GM23338 (cell line): ENCODE results near the gene ABR. TPM values are rescaled to one million over a fixed set of nuclear protein-coding genes. Genes with fewer than 3 reads are reported as not detected.

Source experiments
- ATAC-seq: fragments of 200-7000 bp; cut with Tn5 transposase; 3 replicates; pipeline ENCODE4 v1.9.1; 2020
- DNase-seq: peaks from one replicate; pipeline ENCODE4 v3.0.0-alpha.2; 2015; ENCODE audit warnings: low spot score
- H2AFZ ChIP-seq: fragments of 200-600 bp; sonication (generic); 2 replicates; pipeline ENCODE4 v1.8.0; 2016; ENCODE audit warnings: antibody characterized with exemption, mild to moderate bottlenecking, moderate library complexity
- H3F3A ChIP-seq: fragments of 200-600 bp; sonication (generic); replicated peaks from 2 replicates; pipeline ENCODE4 v1.8.0; 2017; ENCODE audit warnings: antibody characterized with exemption, mixed run types, low read depth
- H3K27ac ChIP-seq: fragments of 200-600 bp; sonication (generic); 2 replicates; pipeline ENCODE4 v1.6.1; 2016; ENCODE audit warnings: low read depth
- H3K27me3 ChIP-seq: fragments of 200-600 bp; sonication (generic); 2 replicates; pipeline ENCODE4 v1.8.0; 2016; ENCODE audit warnings: mild to moderate bottlenecking, mixed run types, moderate library complexity; ENCODE audit not compliant: insufficient read depth
- H3K36me3 ChIP-seq: fragments of 200-600 bp; sonication (generic); 2 replicates; pipeline ENCODE4 v1.8.0; 2016; ENCODE audit warnings: mild to moderate bottlenecking; ENCODE audit not compliant: insufficient read depth
- H3K4me1 ChIP-seq: fragments of 200-600 bp; sonication (generic); 2 replicates; pipeline ENCODE4 v1.8.0; 2016; ENCODE audit warnings: mild to moderate bottlenecking, moderate library complexity; ENCODE audit not compliant: insufficient read depth
- H3K4me2 ChIP-seq: fragments of 200-600 bp; sonication (generic); 2 replicates; pipeline ENCODE4 v1.7.1; 2017; ENCODE audit warnings: mixed run types
- H3K4me3 ChIP-seq: fragments of 200-600 bp; sonication (generic); 2 replicates; pipeline ENCODE4 v1.6.1; 2016; ENCODE audit warnings: mixed run types
- H3K79me2 ChIP-seq: fragments of 200-600 bp; sonication (generic); replicated peaks from 2 replicates; pipeline ENCODE4 v1.8.0; 2017; ENCODE audit warnings: mild to moderate bottlenecking; ENCODE audit not compliant: insufficient read depth
- H3K9me2 ChIP-seq: fragments of 200-600 bp; sonication (generic); 2 replicates; pipeline ENCODE4 v1.8.0; 2017; ENCODE audit not compliant: insufficient read depth
- H4K20me1 ChIP-seq: fragments of 200-600 bp; sonication (generic); replicated peaks from 2 replicates; pipeline ENCODE4 v1.8.0; 2017; ENCODE audit warnings: mild to moderate bottlenecking; ENCODE audit not compliant: insufficient read depth
- H3K27ac Mint-ChIP-seq: 2 replicates; pipeline ENCODE4 v1.8.0; 2020; ENCODE audit warnings: inconsistent platforms, mild to moderate bottlenecking, moderate library complexity, mixed read lengths
- H3K27me3 Mint-ChIP-seq: 3 replicates; pipeline ENCODE4 v1.8.0; 2022; ENCODE audit warnings: low read depth, mild to moderate bottlenecking, moderate library complexity, mixed read lengths, inconsistent platforms; ENCODE audit not compliant: insufficient read depth, poor library complexity
- H3K36me3 Mint-ChIP-seq: 3 replicates; pipeline ENCODE4 v1.8.0; 2021; ENCODE audit warnings: low read depth, mild to moderate bottlenecking, inconsistent platforms, moderate library complexity, mixed read lengths
- H3K4me1 Mint-ChIP-seq: 3 replicates; pipeline ENCODE4 v1.8.0; 2020; ENCODE audit warnings: mild to moderate bottlenecking, inconsistent platforms, mixed read lengths
- H3K4me3 Mint-ChIP-seq: 3 replicates; pipeline ENCODE4 v1.8.0; 2021; ENCODE audit warnings: moderate library complexity, mild to moderate bottlenecking, inconsistent platforms, mixed read lengths
- H3K9me3 Mint-ChIP-seq: 3 replicates; pipeline ENCODE4 v1.8.0; 2020; ENCODE audit warnings: moderate library complexity, mild to moderate bottlenecking, inconsistent platforms, mixed read lengths
- CREB1 ChIP-seq: fragments of 250-450 bp; sonication (Bioruptor Pico); IDR thresholded peaks from 2 replicates; pipeline ENCODE4 v1.5.0; 2020; ENCODE audit warnings: low read depth, mild to moderate bottlenecking, moderate library complexity
- EZH2 ChIP-seq: fragments of 200-600 bp; sonication (generic); IDR thresholded peaks from one replicate; pipeline ENCODE4 v1.8.0; 2017; ENCODE audit warnings: antibody characterized with exemption, mild to moderate bottlenecking, low read depth; ENCODE audit not compliant: unreplicated experiment
- EZH2phosphoT487 ChIP-seq: fragments of 200-600 bp; sonication (generic); IDR thresholded peaks from one replicate; pipeline ENCODE4 v1.8.1; 2018; ENCODE audit warnings: antibody characterized with exemption; ENCODE audit not compliant: unreplicated experiment
- NANOG ChIP-seq: IDR thresholded peaks from 2 replicates; pipeline ENCODE4 v1.6.1; 2016; ENCODE audit warnings: antibody characterized with exemption, borderline replicate concordance
- POLR2AphosphoS5 ChIP-seq: IDR thresholded peaks from 2 replicates; pipeline ENCODE4 v1.6.1; 2016; ENCODE audit warnings: antibody characterized with exemption, low read depth
- STAT1 ChIP-seq: IDR thresholded peaks from one replicate; pipeline ENCODE4 v1.6.1; 2016; ENCODE audit warnings: antibody characterized with exemption; ENCODE audit not compliant: unreplicated experiment
- ZNF114 ChIP-seq: fragments of 250-450 bp; sonication (Bioruptor Pico); IDR thresholded peaks from 2 replicates; pipeline ENCODE4 v1.5.0; 2020; ENCODE audit warnings: mild to moderate bottlenecking, moderate library complexity
- polyA plus RNA-seq: library from polyadenylated mRNA; unstranded; fragments of >200 nt; fragmentation: Nextera tagmentation; extraction: Ambion mirVana; gene quantifications from 2 replicates; pipeline ENCODE4 v1.2.1, GENCODE V29; 2016
- total RNA-seq: library from RNA; depleted of rRNA; stranded (reverse); fragments of >200 nt; shearing (Covaris generic); gene quantifications from 2 replicates; pipeline ENCODE4 v1.2.3, GENCODE V29; 2014
- TF ChIP-seq, protein P1 (sequence below): IDR thresholded peaks from one replicate; pipeline ENCODE4 v1.6.1; 2018; ENCODE audit warnings: antibody characterized with exemption; ENCODE audit not compliant: unreplicated experiment
- TF ChIP-seq, protein P2 (sequence below), 2 experiments: fragments of 200-600 bp in 1 of 2; sonication (generic) in 1 of 2; conservative IDR thresholded peaks; 2 replicates each; pipeline versions ENCODE4 v1.5.1 to v1.6.1; 2016 to 2017; ENCODE audit warnings: antibody characterized with exemption in 2 of 2, low read depth in 2 of 2, mild to moderate bottlenecking in 2 of 2, moderate library complexity in 1 of 2
- TF ChIP-seq, protein P3 (sequence below): IDR thresholded peaks from 2 replicates; pipeline ENCODE4 v1.6.1; 2016; ENCODE audit warnings: antibody characterized with exemption

Gene ABR
- total and polyA plus RNA-seq, 2 experiments from 2014 or later, result 15.0 to 27.7 TPM

DNA sequence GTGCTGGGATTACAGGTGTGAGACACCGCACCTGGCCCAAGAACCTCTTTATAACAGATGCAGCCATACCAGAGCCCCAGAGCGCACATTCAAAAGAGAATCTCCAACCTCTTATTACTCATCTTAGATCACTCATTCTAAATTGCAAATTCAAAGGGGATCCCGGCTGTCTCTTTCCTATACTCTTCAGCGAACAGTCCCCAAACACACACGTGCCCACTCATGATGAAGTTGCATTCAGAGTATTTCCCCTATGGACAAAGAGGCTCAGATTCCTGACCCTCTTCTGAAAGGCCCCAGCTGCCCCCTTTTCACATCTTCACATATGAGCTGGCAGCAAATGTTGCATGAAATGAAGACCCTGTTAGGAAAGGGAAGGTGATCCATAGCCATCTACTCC is 22.5 kb upstream of the ABR start (continued):
- TF ChIP-seq, protein P1, sequence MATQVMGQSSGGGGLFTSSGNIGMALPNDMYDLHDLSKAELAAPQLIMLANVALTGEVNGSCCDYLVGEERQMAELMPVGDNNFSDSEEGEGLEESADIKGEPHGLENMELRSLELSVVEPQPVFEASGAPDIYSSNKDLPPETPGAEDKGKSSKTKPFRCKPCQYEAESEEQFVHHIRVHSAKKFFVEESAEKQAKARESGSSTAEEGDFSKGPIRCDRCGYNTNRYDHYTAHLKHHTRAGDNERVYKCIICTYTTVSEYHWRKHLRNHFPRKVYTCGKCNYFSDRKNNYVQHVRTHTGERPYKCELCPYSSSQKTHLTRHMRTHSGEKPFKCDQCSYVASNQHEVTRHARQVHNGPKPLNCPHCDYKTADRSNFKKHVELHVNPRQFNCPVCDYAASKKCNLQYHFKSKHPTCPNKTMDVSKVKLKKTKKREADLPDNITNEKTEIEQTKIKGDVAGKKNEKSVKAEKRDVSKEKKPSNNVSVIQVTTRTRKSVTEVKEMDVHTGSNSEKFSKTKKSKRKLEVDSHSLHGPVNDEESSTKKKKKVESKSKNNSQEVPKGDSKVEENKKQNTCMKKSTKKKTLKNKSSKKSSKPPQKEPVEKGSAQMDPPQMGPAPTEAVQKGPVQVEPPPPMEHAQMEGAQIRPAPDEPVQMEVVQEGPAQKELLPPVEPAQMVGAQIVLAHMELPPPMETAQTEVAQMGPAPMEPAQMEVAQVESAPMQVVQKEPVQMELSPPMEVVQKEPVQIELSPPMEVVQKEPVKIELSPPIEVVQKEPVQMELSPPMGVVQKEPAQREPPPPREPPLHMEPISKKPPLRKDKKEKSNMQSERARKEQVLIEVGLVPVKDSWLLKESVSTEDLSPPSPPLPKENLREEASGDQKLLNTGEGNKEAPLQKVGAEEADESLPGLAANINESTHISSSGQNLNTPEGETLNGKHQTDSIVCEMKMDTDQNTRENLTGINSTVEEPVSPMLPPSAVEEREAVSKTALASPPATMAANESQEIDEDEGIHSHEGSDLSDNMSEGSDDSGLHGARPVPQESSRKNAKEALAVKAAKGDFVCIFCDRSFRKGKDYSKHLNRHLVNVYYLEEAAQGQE, result no peak
- TF ChIP-seq ZNF114 (CRISPR knock-in tag) (no peak), EZH2 (no peak), STAT1 (no peak), CREB1 (no peak), NANOG (no peak), POLR2AphosphoS5 (no peak)
- TF ChIP-seq, protein P2, sequence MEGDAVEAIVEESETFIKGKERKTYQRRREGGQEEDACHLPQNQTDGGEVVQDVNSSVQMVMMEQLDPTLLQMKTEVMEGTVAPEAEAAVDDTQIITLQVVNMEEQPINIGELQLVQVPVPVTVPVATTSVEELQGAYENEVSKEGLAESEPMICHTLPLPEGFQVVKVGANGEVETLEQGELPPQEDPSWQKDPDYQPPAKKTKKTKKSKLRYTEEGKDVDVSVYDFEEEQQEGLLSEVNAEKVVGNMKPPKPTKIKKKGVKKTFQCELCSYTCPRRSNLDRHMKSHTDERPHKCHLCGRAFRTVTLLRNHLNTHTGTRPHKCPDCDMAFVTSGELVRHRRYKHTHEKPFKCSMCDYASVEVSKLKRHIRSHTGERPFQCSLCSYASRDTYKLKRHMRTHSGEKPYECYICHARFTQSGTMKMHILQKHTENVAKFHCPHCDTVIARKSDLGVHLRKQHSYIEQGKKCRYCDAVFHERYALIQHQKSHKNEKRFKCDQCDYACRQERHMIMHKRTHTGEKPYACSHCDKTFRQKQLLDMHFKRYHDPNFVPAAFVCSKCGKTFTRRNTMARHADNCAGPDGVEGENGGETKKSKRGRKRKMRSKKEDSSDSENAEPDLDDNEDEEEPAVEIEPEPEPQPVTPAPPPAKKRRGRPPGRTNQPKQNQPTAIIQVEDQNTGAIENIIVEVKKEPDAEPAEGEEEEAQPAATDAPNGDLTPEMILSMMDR (conservative IDR thresholded peaks at IDR 0.05; ENCODE audit: low read depth in 2 of 2), result no peak

DNA sequence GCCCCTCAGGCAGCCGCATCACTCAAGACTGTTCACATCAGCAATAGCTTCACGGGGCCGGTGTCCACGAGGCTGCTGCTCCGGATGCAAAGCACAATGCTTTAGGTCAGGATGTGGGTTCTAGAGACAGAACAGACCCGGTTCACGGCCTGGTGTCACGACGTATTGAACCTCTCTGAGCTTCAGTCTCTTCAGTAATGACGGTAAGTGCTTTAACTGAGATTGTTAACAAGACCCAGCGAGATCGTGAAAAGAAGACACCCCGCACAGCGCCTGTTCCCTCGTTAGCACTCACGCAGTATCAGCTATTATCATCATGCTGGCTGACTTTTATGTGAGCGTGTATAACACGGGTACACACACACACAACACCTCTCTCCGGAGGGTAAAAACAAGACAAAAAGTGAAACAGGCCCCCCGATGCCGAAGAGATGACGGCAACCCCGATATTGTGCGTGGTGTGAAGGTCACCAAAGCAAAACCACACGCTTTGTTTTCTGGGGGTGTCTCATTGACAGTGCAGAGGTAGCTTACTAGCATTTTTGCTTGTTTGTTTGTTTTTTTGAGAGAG is 21.4 kb upstream of the ABR start:
- Histone ChIP-seq H3K27me3 (peaks cover 6% of the 10 kb centered on the region; the same call in 1 of the 2 replicates), H2AFZ (no peak overlapping the region), H3K36me3 (no peaks in the 10 kb centered on the region), H3K9me2 (0 out of 2 replicates have a peak, but pooled peaks cover 3% of the 10 kb centered on the region), H3F3A (no peaks in the 10 kb centered on the region), H3K27ac (no peak overlapping the region), H3K4me2 (no peak overlapping the region), H4K20me1 (no peaks in the 10 kb centered on the region), H3K4me3 (no peak overlapping the region), H3K4me1 (no peaks in the 10 kb centered on the region), H3K79me2 (no peaks in the 10 kb centered on the region)
- no peak overlapping the region for H3K4me3 Mint-ChIP-seq
- no peaks in the 10 kb centered on the region for H3K36me3 Mint-ChIP-seq
- no peaks in the 10 kb centered on the region for H3K9me3 Mint-ChIP-seq
- H3K27me3 Mint-ChIP-seq, result peaks cover 17% of the 10 kb centered on the region
- H3K27ac Mint-ChIP-seq, result no peak overlapping the region; the same call in 1 of the 2 replicates
- ATAC-seq (no peak), DNase-seq (no peak)
- H3K4me1 Mint-ChIP-seq, result peaks cover 2% of the 10 kb centered on the region; the same call in 1 of the 3 replicates
- TF ChIP-seq EZH2phosphoT487 (no peak), ZNF114 (CRISPR knock-in tag) (no peak), CREB1 (no peak), NANOG (no peak), STAT1 (no peak)
- TF ChIP-seq, protein P3, sequence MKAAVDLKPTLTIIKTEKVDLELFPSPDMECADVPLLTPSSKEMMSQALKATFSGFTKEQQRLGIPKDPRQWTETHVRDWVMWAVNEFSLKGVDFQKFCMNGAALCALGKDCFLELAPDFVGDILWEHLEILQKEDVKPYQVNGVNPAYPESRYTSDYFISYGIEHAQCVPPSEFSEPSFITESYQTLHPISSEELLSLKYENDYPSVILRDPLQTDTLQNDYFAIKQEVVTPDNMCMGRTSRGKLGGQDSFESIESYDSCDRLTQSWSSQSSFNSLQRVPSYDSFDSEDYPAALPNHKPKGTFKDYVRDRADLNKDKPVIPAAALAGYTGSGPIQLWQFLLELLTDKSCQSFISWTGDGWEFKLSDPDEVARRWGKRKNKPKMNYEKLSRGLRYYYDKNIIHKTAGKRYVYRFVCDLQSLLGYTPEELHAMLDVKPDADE, result no peak
- TF ChIP-seq, protein P1, result no peak
- TF ChIP-seq, protein P2 (conservative IDR thresholded peaks at IDR 0.05; ENCODE audit: low read depth in 2 of 2), result no peak
